22Rv1 (cell line): ENCODE results near the gene SLC1A1.

ENCODE experiments used
- H3K27ac ChIP-seq: fragments of 450-650 bp; 2 replicates; pipeline ENCODE4 v1.5.1; 2017
- ZFX ChIP-seq: fragments of 450-650 bp; IDR thresholded peaks from 2 replicates; pipeline ENCODE4 v1.6.1; 2017; ENCODE audit warnings: antibody characterized with exemption, borderline replicate concordance
- TF ChIP-seq, protein P1 (sequence below): fragments of 450-650 bp; IDR thresholded peaks from 2 replicates; pipeline ENCODE4 v1.5.1; 2017; ENCODE audit warnings: mild to moderate bottlenecking

Gene SLC1A1

DNA sequence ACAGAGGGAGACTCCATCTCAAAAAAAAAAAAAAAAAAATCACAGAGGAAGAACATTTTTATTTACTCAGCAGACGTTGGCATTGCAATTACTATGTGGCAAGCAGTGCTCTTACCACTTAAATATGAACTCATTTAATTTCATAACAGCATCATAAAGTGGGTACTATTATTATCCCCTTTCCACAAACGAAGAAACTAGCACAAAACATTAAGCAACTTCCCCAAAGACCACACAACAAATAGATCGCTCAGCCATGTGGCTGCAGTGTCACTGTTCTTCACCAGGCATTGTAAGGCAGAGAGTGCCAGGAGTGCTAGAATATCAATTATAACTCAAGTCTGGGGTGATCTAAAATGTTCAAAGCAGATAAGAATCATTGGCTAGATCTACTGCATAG is 102.0 kb downstream of the SLC1A1 start:
- TF ChIP-seq, protein P1, sequence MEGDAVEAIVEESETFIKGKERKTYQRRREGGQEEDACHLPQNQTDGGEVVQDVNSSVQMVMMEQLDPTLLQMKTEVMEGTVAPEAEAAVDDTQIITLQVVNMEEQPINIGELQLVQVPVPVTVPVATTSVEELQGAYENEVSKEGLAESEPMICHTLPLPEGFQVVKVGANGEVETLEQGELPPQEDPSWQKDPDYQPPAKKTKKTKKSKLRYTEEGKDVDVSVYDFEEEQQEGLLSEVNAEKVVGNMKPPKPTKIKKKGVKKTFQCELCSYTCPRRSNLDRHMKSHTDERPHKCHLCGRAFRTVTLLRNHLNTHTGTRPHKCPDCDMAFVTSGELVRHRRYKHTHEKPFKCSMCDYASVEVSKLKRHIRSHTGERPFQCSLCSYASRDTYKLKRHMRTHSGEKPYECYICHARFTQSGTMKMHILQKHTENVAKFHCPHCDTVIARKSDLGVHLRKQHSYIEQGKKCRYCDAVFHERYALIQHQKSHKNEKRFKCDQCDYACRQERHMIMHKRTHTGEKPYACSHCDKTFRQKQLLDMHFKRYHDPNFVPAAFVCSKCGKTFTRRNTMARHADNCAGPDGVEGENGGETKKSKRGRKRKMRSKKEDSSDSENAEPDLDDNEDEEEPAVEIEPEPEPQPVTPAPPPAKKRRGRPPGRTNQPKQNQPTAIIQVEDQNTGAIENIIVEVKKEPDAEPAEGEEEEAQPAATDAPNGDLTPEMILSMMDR = no peak
- no peak for TF ChIP-seq ZFX
- H3K27ac ChIP-seq = no peak overlapping the region

DNA sequence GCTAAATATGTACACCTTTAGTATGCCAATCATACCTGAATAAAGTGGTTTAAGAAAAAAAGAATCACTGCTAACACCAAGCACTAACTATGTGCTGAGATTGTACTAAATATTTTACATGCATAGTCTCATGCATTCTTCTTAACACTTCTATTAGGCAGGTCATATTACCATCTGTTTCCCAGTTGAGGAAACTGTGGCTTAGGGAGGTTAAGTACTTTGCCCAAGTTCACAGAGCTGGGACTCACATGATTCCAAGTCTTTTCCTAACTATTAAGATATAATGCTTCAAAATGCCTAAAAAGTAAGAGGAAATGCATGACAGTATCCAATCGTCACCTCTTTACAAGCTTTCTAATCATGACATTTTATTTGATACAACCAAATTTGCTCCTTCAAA is 102.6 kb downstream of the SLC1A1 start:
- TF ChIP-seq, protein P1 = no peak
- TF ChIP-seq ZFX = no peak
- no peak overlapping the region for H3K27ac ChIP-seq

DNA sequence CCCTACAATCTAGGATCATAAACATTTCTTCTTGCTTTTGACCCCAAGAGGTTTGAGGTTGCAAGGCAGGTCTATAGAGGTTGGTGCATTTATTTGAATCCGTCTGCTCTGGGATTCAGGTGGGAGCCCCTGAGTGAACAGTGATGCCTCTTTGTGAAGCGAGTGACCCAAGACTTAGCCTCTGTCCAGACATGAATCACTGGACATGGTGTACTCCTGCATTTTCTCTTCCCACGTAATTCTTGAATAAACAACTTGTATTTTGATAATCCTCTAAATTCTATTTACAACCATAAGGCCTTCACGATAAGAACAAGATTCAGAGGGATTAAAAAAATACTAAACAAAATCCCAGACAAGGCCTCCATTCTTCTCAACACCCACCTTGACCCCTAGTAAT is 104.3 kb downstream of the SLC1A1 start:
- TF ChIP-seq ZFX = no peak
- TF ChIP-seq, protein P1 = no peak
- H3K27ac ChIP-seq = no peak overlapping the region

DNA sequence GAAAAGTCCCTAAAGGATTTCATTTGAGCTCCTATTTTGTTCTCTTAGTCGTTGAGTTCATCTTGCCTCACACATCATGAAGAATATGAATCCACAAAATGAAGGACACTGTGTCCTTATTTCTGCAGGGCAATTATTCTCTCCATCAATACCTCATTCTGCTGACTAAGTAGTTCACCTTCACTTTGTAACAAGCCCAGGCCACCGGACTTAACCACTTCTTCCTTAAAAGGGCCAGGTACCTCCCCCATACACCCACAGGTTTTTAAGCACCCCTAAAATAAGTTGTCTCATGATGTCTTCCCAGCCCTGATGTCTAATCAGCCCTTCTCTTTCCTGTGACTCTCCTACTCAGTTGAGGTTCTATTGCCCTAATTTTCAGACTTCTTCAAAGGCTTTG is 104.7 kb downstream of the SLC1A1 start:
- TF ChIP-seq, protein P1 = no peak
- no peak overlapping the region for H3K27ac ChIP-seq

DNA sequence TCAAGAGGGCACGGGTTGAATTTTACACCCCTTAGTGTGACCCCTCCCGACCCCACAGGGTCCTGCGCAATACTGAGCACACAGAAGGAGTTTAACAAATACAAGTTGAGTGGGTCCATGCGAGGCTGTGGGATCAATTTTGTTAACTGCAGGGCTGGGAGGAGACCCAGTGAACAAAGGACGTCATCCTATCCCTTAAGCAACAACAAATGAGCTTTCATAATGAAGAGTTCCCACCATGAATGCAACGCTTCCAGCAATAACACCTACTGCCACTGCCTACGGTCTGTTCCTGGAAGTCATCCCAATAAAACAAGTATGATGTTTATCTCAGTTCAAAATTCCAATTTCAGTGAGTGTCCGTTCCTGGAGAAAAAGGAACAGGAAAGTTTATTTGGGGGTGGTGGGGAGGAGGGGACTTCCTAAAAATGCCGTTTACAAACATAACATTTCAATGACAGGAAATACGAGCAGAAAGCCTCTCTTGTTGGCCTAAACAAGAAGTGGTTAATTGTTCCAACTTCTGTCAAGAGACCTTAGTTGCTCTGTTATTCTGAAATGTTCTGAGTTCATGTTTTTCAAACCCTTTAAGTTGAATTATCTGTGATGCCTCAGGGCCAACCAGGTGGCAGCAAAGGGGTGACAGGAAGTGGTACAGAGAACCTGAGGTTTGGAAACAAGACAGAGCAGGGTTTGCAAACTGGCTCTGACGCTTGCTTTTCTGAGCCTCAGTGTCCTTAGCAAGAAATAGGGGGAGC is 106.1 kb downstream of the SLC1A1 start:
- TF ChIP-seq ZFX = no peak
- TF ChIP-seq, protein P1 = no peak
- H3K27ac ChIP-seq = no peak overlapping the region

DNA sequence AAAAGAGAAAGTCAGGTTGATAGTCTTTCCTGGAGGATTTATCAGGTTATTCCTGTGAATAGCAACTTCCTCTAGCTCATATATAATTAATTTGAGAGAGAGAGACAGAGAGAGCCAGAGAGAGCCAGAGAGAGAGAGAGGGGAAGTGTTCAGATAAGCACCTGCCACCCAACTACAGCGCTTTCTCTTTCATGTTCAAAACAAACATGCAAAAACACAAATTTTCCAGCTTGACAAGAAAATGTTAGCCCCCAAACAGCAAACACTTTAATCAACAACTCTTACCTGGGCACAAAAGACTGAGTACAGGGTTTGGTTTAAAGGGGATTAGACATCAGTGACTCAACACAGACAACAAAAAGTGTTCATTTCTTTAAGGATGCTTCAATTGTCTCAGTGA is 110.1 kb downstream of the SLC1A1 start:
- TF ChIP-seq, protein P1 = no peak
- TF ChIP-seq ZFX = no peak
- H3K27ac ChIP-seq = no peak overlapping the region

DNA sequence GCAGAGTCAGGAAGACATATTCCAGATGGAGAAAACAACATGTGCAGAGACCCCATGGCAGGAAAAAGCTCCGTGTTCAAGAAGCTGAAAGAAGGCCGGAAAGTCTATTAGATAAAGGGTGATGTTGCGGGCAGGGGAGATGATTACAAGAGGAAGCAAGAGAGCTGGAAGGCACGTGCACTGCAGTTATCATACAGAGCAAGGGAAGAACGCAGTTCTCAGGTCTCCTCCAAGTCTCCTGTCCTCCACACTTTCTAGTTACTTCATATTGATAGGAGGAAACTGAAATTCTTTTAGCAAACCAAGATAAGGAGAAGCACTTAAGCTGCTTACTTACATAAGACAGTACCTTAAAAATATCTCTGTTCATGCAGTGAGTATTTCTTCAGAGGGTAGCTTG is 113.6 kb downstream of the SLC1A1 start:
- TF ChIP-seq ZFX = no peak
- TF ChIP-seq, protein P1 = no peak
- H3K27ac ChIP-seq = no peak overlapping the region
